IPS DF 4.7 (cell line): ENCODE results near the gene SPATA31D3.
"Not testable (repeated sequence)": the region's sequence is repeated elsewhere in the genome, so short reads cannot be mapped to it uniquely, and the experiment has no call there.

Experiments
- DNase-seq: peaks from one replicate; pipeline ENCODE4 v3.0.0-alpha.2; 2013; ENCODE audit warnings: low spot score; ENCODE audit errors: extremely low read depth

SPATA31D3 gene

DNA sequence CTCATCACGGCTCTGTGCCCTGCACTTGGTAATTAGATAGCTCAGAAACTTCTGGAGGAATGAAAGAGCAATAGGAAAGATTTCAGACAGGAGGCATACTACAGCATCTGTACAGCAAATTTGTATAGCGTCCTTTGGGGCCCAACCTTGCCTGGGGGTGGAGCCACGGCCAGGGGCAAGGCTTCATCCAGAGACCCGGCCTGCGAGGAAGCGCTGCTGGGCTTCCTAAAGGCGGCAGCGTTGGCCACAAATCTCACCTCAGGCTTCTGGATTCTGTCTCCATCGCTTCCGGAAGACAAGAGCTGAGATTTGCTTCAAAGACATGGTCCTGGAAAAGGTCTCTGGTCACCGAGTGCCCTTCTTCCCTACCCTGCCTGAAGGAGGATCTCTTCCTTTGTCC, 33.1 kb downstream of the SPATA31D3 start:
- no peak for DNase-seq

DNA sequence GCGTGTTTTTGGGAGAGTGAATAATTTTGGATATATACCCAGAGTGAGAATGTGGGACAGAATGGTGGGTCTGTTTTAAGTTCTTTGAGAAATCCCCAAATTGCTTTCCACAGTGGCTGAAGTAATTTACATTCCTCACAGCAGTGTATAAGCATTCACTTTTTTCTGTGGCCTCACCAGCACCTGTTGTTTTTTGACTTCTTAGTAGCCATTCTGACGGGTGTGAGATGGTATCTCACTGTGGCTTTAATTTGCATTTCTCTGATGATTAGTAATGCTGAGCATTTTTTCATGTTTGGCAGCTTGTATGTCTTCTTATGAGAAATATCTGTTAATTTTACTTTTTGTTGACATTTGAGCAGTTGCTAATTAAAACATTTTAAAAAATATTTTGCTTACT, 35.9 kb downstream of the SPATA31D3 start:
- DNase-seq: no peak

DNA sequence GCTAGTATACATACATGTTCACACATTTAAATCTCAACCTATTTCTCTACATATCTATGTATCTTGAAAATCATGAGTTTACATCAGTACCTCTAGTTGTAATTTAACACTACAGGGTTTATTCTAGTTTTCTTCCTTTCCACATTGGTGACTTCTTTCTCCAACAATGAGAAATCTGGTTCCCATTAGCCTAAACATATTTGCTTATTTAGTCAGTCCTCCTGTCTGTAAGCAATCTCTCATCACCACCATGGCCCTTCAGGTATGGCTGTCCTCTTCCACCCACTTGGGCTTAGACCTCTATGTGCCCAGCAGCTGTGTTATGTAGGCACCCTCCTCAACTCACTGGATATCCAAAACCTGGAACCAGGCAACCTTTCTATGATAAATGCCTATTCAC, 37.3 kb downstream of the SPATA31D3 start:
- no peak for DNase-seq

DNA sequence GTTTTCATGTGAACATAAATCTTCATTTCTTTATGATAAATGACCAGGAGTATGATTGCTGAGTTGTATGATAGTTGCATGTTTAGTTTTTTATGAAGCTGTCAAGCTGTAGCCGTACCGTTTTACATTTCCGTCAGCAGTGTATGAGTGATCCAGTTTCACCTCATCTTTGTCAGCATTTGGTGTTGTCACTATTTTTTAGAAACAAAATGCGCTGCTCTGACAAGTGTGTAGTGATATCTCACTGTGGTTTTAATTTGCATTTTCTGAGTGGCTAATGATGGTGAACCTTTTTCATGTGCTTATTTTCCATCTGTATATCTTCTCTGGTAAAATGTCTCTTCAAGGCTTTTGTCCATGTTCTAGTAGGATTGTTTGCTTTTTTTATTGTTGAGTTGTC, 38.6 kb downstream of the SPATA31D3 start:
- DNase-seq: no peak

DNA sequence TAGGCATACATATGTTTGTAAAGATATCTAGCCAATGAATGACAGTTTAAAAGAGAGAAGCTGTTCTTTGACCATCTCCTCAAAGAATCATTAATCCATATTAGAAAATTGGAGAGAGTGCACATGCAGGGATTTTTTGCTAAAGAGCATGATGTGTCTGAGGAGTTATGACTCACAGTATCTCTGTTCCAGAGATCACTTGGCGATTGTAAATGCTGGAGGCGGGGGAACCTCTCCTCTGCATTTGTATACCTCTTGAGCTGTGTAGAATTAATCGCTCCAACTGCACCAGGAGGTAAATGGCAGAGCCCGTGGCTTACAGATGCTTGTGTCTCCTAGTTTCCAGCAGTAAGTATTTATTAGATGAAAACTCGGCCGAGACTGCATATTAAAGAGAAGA, 41.6 kb downstream of the SPATA31D3 start:
- DNase-seq: no peak

DNA sequence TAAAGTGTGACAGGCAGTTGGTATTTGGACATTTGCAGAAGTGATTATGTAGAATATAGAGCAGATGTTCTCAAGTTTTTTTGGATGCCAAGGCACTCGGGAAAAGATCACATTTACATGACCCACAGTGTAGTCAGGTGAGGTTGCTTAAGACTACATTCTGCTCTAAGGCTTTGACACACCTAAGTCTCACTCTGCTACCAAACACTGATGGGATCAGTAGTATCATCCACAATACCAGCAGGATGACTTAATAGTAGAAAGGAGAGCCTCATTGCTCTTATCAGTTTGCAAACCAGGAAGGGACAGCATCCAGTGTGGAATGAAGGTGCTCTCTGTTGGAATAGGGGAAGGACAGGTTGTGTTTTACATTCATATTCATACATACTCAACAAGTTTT, 42.8 kb downstream of the SPATA31D3 start:
- DNase-seq: no peak

DNA sequence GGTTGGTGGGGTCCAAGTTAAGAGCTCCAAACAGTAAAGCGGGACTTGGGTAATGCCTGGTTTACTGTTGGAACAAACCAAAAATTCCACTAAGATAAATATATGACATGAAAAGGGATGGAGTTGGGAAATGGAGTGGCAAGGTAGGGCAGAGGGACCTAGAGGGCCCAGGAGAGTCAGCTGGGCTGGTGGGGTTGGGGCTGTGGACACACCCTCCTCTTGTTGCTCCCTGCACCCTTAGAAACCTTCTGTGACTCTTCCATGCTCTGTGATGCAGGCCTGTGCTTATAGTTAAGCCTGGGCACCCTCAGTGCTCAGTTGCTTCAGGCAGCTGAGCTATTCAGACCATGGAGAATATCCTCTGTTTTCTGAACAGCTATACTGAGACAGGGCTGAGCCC, 45.2 kb downstream of the SPATA31D3 start, which contains the start of gene SPATA31D1:
Gene SPATA31D1, plus strand, starts transcription at position 301 of the 400 bp plus-strand sequence. Its CDS starts 47 bp downstream, at position 348.
- not testable (repeated sequence) for DNase-seq

DNA sequence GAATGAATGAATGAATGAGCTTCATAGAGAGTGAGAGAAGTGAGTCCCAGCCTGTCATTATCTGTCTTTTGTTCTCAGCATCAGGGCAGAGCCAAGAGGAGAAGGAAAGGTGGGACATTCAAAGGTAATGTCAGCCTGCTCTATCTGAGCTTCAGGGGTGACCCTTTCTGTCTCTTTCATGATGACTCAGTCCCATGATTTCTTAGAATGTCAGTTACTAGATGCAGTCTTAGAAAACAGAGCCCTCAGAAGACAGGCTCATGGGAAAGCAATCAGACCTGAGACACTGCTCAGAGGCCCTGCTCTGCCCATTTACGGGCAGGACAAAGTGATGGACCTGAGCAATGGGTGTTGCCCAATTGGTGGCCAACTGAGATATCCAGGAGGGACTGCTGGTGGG, 46.4 kb downstream of the SPATA31D3 start:
- DNase-seq: no peak

DNA sequence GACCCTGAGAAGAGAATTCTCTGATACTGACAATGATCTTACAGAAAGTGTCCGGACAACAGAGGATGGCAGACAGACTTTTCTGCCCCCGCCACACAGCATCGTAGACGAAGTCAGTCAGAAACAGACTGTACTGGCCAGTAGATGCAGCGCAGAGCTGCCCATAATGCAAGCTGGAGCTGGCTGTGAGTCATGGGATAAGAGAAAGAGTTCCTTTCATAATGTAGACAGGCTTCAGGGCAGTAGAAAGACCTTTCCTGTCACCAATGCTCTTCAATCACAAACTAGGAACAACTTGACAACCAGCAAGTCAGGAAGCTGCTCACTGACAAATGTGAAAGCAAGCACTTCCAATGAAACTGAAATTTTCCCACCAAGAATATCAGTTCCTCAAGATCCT, 50.4 kb downstream of the SPATA31D3 start:
- DNase-seq: no peak
